Parathyroid adenoma (tissue), 2 donors: Measurements from ENCODE around the gene IRF3.

ENCODE experiments used
- H2AFZ ChIP-seq: fragments of 300-600 bp; sonication (generic); one replicate; pipeline ENCODE4 v1.7.0; 2017; ENCODE audit warnings: antibody characterized with exemption, mild to moderate bottlenecking
- H3K27ac ChIP-seq: fragments of 300-600 bp; sonication (generic); one replicate; pipeline ENCODE4 v1.7.0; 2017
- H3K27me3 ChIP-seq: fragments of 300-600 bp; sonication (generic); one replicate; pipeline ENCODE4 v1.7.0; 2017; ENCODE audit warnings: low read length; ENCODE audit not compliant: control insufficient read depth, insufficient read depth
- H3K36me3 ChIP-seq: fragments of 300-600 bp; sonication (generic); one replicate; pipeline ENCODE4 v1.7.0; 2017; ENCODE audit warnings: low read length; ENCODE audit not compliant: control insufficient read depth, insufficient read depth
- H3K4me1 ChIP-seq: fragments of 300-600 bp; sonication (generic); one replicate; pipeline ENCODE4 v1.7.0; 2017; ENCODE audit warnings: control low read depth
- H3K4me2 ChIP-seq: fragments of 300-600 bp; sonication (generic); one replicate; pipeline ENCODE4 v1.7.0; 2017; ENCODE audit warnings: low read length
- H3K4me3 ChIP-seq: fragments of 300-600 bp; sonication (generic); one replicate; pipeline ENCODE4 v1.7.0; 2017; ENCODE audit warnings: low read depth, low read length
- H3K79me2 ChIP-seq: fragments of 300-600 bp; sonication (generic); one replicate; pipeline ENCODE4 v1.7.0; 2017; ENCODE audit warnings: control low read depth
- H3K9ac ChIP-seq: fragments of 300-600 bp; sonication (generic); one replicate; pipeline ENCODE4 v1.7.0; 2017; ENCODE audit warnings: mild to moderate bottlenecking
- H3K9me3 ChIP-seq: fragments of 300-600 bp; sonication (generic); one replicate; pipeline ENCODE4 v1.7.0; 2017; ENCODE audit warnings: low read length; ENCODE audit not compliant: control insufficient read depth
- TF ChIP-seq, protein P1 (sequence below): fragments of 300-600 bp; sonication (generic); IDR thresholded peaks from one replicate; pipeline ENCODE4 v1.7.0; 2017; ENCODE audit warnings: antibody characterized with exemption, mild to moderate bottlenecking
- donor health status: primary hyperparathyroidism.

Gene IRF3

DNA sequence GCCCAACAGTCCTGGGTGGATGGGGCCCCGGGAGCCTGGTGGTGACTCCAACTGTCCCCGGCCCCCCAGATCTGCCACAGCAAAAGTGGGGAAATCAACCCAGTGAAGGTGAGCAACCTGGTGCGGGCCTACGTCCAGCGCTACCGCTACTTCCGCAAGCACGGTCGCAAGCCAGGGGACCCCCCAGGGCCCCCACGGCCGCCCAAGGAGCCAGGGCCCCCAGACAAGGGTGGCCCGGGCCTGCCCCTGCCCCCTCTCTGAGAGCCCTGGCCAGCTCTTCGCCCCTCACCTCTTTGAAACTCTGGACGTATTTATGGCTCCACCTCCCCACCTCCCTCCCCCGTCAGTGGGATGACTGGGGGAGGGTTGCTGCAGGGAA lies 7.5 kb downstream of the IRF3 start:
- no peak overlapping the region for H2AFZ ChIP-seq
- H3K27ac ChIP-seq, result no peak overlapping the region
- H3K4me2 ChIP-seq, result no peak overlapping the region
- no peaks in the 10 kb centered on the region for H3K4me1 ChIP-seq
- TF ChIP-seq, protein P1, sequence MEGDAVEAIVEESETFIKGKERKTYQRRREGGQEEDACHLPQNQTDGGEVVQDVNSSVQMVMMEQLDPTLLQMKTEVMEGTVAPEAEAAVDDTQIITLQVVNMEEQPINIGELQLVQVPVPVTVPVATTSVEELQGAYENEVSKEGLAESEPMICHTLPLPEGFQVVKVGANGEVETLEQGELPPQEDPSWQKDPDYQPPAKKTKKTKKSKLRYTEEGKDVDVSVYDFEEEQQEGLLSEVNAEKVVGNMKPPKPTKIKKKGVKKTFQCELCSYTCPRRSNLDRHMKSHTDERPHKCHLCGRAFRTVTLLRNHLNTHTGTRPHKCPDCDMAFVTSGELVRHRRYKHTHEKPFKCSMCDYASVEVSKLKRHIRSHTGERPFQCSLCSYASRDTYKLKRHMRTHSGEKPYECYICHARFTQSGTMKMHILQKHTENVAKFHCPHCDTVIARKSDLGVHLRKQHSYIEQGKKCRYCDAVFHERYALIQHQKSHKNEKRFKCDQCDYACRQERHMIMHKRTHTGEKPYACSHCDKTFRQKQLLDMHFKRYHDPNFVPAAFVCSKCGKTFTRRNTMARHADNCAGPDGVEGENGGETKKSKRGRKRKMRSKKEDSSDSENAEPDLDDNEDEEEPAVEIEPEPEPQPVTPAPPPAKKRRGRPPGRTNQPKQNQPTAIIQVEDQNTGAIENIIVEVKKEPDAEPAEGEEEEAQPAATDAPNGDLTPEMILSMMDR, result no peak
- no peak overlapping the region for H3K4me3 ChIP-seq
- H3K79me2 ChIP-seq, result peaks cover 2% of the 10 kb centered on the region
- no peaks in the 10 kb centered on the region for H3K36me3 ChIP-seq
- H3K9ac ChIP-seq, result no peak overlapping the region
- no peaks in the 10 kb centered on the region for H3K9me3 ChIP-seq
- no peaks in the 10 kb centered on the region for H3K27me3 ChIP-seq

DNA sequence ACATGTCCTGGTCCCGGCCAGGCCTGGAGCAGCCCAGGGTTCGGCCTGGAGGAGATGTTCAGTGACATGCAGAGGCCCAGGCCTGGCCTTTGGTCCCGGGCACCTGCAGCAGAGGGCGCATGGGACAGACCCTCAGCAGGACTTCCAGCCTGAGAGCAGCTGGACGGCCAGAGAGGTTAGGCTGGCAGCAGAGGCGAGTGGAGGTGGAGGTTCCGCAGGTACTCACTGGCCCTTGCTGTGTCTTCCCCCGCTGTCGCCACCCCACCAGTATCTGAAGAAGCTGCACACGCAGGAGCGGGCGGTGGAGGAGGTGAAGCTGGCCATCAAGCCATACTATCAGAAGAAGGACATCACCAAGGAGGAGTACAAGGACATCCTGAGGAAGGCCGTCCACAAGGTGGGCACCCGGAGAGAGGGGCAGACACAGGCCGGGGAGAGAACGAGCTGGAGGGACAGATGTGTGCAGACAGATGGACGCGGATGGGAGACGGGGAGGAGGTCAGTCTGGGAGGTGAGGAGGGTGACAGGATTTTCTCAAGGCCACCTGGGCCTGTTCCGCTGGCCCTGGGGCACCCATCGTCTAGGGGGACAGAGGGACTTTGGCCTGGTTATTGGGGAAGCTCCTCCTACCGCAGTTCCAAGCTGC lies 8.0 kb downstream of the IRF3 start:
- Histone ChIP-seq H3K36me3 (no peaks in the 10 kb centered on the region), H3K79me2 (peaks cover 5% of the 10 kb centered on the region)
- TF ChIP-seq, protein P1, result no peak

DNA sequence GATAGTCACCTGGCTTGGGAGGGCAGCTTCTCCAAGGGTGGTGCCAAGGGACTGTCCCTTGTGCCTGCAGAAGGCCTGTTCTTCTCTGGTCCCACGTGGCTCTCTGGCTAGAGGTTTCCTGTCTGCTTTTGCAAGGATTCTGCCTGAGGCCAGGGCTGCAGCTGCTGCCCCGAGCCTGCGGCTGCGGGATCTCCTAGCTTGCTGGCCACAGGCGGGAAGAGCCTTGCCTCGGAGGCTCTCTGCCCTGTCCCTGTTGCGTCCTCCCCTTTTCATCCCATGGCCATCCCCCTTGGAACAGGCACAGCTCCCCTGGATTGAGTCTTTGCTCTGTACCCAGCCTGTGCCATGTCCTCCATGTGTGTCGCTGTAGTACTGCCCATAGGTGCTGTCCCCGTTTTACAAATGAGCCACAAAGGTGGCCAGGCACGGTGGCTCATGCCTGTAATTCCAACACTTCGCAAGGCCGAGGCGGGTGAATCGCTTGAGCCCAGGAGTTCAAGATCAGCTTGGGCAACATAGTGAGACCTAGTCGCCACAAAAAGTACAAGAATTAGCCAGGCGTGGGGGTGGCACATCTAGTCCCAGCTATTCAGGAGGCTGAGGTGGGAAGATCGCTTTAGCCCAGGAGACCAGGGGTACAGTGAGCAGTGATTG lies 9.1 kb downstream of the IRF3 start:
- Histone ChIP-seq H3K36me3 (no peaks in the 10 kb centered on the region), H3K9me3 (no peaks in the 10 kb centered on the region), H3K4me2 (no peak overlapping the region), H3K27ac (no peak overlapping the region), H3K4me1 (no peaks in the 10 kb centered on the region), H3K27me3 (no peaks in the 10 kb centered on the region), H3K79me2 (peaks cover 5% of the 10 kb centered on the region), H3K9ac (no peak overlapping the region), H2AFZ (no peak overlapping the region), H3K4me3 (no peak overlapping the region)
- TF ChIP-seq, protein P1, result no peak

More for the DNA sequence above, 8.0 kb downstream of the IRF3 start:
- Histone ChIP-seq H3K27me3 (no peaks in the 10 kb centered on the region), H3K4me1 (no peaks in the 10 kb centered on the region), H3K9ac (no peak overlapping the region), H2AFZ (no peak overlapping the region), H3K27ac (no peak overlapping the region), H3K4me2 (no peak overlapping the region), H3K9me3 (no peaks in the 10 kb centered on the region), H3K4me3 (no peak overlapping the region)

DNA sequence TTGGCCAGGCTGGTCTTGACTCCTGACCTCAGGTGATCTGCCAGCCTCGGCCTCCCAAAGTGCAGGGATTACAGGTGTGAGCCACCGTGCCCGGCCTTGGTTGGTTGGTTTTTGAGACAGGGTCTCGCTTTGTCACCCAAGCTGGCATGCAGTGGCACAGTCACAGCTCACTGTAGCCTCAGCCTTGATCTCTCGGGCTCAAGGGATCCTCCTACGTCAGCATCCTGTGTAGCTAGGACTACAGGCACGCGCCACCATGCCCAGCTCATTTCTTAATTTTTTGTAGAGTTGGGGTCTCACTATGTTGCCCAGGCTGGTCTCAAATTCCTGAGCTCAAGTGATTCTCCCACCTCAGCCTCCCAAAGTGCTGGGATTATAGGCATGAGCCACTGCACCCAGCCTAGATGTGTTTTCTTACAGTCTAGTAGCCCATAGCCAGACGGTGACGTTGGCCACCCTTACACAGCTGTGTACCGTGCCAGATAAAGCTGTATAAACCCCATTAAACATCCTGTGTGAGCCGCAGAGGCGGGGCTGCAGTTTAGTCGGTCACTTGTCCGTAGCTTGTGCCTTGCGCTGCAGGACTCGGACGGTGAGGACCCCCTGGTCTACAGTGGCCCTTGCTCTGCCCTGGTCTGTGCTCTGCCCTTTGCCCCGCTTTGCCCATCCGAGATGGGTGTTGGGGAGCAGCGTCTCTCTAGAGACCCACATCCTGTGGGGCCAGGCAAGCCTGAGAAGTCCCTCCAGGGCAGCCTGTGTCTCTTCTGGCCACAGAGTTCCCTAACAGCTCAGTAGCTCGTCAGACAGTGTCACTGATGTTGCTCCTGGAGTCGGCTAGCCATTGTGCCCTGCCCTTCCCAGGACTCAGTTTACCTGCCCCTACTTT lies 9.8 kb downstream of the IRF3 start:
- Histone ChIP-seq H3K9ac (no peak overlapping the region), H3K27me3 (no peaks in the 10 kb centered on the region), H3K4me2 (no peak overlapping the region), H3K27ac (no peak overlapping the region), H3K4me1 (no peaks in the 10 kb centered on the region), H3K36me3 (no peaks in the 10 kb centered on the region), H3K4me3 (no peak overlapping the region), H3K79me2 (peaks cover 5% of the 10 kb centered on the region), H3K9me3 (no peaks in the 10 kb centered on the region), H2AFZ (no peak overlapping the region)
- TF ChIP-seq, protein P1, result no peak
